Endothelial cell of umbilical vein (primary cell): ENCODE data around the gene NTSR1.

Experiments
- CTCF ChIP-seq, 2 donors: IDR thresholded peaks; 1 replicate in 1 of 2; 2 replicates in 1 of 2; pipeline ENCODE4 v1.5.1; 2011; ENCODE audit warnings: low read length in 2 of 2, mild to moderate bottlenecking in 2 of 2, moderate library complexity in 2 of 2, control low read depth in 1 of 2, inconsistent platforms in 1 of 2, low read depth in 1 of 2; ENCODE audit not compliant: insufficient read depth in 1 of 2; ENCODE audit errors: extremely low read depth in 1 of 2
- MAX ChIP-seq: IDR thresholded peaks from 2 replicates; pipeline ENCODE4 v1.6.1; 2011; ENCODE audit not compliant: insufficient read depth, insufficient read length
- MYC ChIP-seq: IDR thresholded peaks from one replicate; pipeline ENCODE4 v1.6.1; 2011; ENCODE audit warnings: mild to moderate bottlenecking, low read depth, low read length
- POLR2A ChIP-seq: IDR thresholded peaks from 2 replicates; pipeline ENCODE4 v1.6.1; 2012; ENCODE audit warnings: low read depth, mild to moderate bottlenecking, control low read depth, low read length

- no peak for TF ChIP-seq CTCF (IDR thresholded peaks at IDR 0.05; ENCODE audit: extremely low read depth in 1 of 2, insufficient read depth in 1 of 2, low read depth in 1 of 2, low read length in 2 of 2)
- no peak for TF ChIP-seq MYC
- no peak for TF ChIP-seq MAX
- TF ChIP-seq POLR2A, result no peak
Observed at GRCh38 chr20:62745279-62745951, 36.8 kb downstream of the NTSR1 start.
